COLO668 (cell line): ENCODE data around the gene BCAT1.
"Not testable (repeated sequence)": the region's sequence is repeated elsewhere in the genome, so short reads cannot be mapped to it uniquely, and the experiment has no call there.

ENCODE experiments used
- DNase-seq: peaks from one replicate; lab custom pipeline; 2025; ENCODE audit not compliant: unreplicated experiment; lab: John Stamatoyannopoulos, UW

The BCAT1 gene

DNA sequence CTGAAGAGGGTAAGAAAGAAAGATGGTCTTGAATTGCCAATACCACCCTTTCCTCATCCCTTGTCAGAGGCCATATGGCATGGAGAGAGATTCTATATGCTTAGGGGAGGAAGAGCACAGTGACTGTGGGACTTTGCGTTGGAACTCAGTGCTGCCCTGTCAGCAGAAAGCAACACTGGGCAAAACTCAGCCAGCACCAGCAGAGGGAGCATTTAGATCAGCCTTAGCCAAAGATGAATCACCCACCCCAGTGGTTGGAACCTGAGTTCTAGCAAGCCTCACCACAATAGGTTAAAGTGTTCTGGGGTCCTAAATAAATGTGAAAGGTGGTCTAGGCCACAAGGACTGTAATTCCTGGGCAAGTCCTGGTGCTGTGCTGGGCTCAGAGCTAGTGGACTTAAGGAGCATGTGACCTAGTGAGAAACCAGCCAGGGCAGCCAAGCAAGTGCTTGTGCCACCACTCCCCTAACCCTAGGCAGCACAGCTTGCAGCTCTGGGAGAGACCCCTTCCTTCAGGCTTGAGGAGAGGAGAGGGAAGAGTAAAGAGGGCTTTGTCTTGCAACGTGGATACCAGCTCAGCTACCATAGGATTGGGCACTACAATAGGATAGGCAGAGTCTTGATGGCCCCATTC, 11.4 kb upstream of the BCAT1 start:
- no peak for DNase-seq

DNA sequence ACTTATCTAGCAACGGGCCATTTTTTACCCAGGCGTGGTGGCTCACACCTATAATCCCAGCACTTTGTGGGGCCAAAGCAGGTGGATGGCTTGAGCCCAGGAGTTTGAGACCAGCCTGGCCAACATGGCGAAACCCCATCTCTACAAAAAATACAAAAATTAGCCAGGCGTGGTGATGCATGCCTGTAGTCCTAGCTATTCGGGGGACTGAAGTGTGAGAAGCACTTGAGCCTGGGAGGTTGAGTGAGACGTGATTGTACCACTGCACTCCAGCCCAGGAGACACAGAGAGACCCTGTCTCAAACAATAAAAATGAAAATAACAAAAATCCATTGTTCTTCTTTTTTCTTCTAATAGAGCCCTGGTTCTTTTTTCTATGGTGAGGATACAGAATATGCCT, 7.5 kb upstream of the BCAT1 start:
- DNase-seq: not testable (repeated sequence)

DNA sequence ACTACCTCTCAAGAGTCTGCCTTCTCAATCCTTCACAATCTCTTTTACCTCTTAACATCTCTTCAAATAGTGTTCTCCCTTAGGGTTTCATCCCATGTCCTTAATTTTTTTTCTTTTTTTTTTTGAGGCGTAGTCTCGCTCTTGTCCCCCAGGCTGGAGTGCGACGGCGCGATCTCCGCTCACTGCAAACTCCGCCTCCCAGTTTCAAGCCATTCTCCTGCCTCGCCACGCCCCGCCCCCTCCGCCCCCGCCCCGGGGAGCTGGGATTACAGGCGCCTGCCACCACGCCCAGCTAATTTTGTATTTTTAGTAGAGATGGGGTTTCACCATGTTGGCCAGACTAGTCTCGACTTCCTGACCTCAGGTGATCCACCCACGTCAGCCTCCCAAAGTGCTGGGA, 7.0 kb upstream of the BCAT1 start:
- no peak for DNase-seq

DNA sequence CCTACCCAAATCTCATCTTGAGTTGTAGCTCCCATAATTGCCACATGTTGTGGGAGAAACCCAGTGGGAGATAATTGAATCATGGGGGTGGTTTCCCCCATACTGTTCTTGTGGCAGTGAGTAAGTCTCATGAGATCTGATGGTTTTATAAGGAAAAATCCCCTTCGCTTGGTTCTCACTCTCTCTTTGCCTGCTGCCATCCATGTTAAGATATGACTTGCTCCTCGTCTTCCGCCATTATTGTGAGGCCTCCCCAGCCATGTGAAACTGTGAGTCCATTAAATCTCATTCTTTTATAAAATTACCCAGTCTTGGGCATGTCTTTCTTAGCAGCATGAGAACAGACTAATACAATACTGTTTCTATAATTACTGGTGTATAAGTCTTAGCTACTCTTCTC, 6.5 kb upstream of the BCAT1 start:
- no peak for DNase-seq

DNA sequence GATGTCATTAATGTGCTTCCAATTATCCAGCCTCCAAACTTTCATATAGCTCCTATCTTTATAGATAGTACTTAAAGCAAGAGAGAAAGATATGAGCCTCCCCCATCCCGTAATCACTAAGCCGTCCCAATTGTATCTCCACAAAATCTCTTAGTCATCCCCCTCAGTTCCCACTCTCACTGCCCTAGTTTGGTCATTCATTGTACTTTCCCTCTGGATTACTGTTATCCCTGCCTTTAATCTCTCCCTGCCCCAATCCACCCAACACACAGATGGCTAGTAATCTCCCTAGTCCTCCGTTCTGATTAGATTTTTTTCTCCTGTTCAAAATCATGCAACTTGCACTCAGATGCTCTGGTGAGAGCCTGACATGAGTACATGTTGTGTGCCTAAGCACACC, 5.4 kb upstream of the BCAT1 start:
- no peak for DNase-seq

DNA sequence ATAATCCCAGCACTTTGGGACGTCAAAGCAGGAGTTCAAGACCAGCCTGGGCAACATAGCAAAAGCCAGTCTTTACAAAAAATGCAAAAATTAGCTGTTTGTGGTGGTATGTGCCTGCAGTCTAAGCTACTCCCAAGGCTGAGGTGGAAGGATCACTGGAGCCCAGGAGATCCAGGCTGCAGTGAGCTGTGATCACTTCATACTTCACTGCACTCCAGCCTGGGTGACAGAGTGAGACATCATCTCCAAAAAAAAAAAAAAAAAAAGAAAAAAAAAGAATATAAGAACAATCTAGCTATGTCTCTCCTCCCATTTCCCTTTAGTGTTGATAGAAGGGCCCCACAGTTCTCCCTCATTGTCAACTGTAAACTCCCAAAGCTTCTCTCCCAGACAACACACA, 3.5 kb upstream of the BCAT1 start:
- DNase-seq: no peak

DNA sequence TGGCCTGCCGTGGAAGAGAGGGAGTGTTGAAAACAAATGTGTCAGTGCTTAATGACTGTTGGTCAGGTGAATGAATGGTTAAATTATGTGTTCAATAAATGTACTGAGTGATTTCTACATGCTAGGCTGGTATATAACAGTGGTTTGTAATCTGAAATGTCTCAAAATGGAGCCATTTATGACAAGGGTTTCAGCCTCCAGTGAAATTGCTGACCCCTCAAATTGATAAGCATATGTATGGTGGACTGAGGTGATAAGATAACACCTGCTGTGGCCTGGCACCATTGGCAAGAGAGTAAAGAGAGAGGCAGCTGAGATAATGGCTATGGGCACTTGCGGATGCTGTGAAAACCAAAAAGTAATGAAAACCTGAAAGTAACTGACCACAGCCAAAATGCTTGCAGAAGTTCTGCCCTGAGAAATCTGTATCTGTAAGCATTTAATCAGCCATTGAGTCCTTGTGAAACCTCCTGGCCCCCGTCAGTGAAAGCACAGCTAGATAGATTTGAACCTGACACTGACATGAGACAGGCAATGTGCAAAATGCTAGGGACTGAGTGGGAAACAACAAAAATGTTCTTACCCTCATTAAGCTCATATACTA, 1.4 kb upstream of the BCAT1 start:
- no peak for DNase-seq

DNA sequence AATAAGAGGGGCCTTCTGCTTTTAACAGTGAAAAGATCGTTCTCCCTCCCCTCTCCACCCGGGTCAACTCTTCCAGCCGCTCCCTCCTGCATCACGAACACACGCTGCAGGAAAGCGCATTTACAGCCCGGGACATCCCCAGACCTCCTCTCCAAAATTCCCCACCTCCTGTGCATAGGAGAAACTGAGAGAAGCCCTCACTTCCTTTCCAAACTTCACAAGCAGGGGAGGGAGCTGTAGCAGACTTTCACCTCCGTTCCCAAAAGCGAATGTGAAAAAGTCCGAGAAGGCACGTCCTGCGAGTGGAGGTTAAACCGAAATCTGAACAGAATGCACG, 513 bp downstream of the BCAT1 start:
- no peak for DNase-seq

DNA sequence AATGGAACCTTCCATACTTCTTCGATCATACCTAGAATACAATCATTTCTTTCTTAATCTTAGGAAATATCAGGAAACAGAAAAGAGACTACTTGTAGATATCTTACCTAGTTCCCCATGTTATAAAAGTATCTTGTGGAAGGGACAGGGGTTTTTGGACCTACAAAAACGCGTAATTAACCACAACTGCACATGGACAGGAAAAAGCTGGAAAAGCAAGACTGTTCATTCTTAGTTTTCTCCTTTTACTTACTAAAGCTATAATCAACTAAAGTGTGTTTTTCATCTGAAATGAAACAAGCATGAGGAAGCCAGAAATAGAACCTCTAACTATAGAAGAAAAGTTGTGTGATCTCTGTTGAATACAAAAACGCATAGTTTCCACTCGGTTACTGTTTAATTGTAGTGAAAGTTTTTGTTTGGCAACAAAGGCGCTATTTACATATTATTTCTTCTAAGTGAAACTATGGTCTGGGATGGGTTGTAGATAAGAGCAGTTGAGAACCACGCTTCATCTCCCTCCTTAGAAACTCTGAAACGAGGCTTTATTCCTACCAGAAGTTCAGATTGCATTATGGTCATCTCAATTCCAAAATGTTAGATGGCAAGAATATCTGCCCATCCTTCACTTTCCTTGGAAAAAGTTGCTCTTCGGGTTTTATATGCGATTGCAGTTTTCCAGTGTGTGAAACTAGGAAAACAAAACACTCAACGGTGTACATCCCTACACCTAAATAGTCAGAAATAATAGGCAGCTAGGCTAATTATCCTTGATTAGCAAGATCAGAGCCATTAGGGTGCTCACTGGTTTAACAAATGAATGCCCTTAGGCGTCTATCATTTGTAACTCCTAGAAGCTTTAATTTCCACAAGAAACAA, 1.1 kb downstream of the BCAT1 start:
- DNase-seq: no peak

DNA sequence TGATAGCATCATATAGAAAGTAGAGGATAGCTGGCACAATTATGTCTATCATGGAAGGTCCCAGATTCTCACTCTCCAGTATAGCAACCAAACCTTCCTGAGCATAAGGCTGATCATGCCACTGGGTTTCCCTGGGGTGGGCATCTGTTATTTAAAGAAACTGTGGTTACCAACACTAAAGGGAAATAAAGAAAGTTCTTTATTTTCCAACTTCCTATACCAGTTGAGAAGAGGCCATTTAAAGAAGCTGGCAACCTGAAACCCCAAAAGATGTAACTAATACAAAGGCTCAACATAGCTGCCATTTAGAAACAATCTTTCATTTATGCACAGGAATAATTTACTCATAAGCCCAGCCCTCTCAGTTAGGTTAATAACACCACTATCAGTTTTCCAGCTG, 3.1 kb downstream of the BCAT1 start:
- no peak for DNase-seq

DNA sequence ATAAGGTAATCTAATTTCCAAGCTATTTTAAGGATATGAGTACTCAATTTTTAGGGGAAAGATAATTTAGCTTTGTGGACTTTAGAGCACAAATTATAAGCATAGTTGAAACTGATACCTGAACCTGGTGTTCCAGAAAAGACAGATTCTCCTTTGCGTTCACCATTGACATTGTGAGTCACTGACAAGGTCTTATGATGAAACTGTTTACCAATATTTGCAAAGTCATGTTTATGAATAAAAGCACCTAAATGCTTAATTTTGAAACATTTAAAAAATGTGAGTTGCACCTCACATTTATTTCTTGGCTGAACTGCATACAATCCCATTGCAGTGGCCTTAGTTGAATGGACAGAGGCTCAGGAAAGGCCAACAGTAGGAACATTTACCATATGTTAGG, 3.9 kb downstream of the BCAT1 start:
- no peak for DNase-seq

DNA sequence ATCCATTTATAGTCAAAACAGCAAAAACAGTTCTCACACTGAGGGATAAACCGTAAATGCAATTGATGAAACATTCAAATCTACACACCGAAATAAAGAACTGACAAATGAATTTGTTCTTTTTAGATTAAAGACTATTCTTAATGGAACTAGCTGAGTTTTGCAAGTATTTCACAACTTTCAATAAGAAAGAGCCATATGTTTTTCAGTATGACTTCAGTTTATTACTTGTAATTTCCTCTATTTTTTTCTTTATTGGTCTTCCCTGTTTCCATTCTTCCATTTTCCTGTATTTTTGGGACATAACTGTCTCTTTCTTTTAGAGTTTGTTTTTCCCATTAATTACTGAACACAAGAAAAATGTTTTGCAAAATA, 4.3 kb downstream of the BCAT1 start:
- no peak for DNase-seq

DNA sequence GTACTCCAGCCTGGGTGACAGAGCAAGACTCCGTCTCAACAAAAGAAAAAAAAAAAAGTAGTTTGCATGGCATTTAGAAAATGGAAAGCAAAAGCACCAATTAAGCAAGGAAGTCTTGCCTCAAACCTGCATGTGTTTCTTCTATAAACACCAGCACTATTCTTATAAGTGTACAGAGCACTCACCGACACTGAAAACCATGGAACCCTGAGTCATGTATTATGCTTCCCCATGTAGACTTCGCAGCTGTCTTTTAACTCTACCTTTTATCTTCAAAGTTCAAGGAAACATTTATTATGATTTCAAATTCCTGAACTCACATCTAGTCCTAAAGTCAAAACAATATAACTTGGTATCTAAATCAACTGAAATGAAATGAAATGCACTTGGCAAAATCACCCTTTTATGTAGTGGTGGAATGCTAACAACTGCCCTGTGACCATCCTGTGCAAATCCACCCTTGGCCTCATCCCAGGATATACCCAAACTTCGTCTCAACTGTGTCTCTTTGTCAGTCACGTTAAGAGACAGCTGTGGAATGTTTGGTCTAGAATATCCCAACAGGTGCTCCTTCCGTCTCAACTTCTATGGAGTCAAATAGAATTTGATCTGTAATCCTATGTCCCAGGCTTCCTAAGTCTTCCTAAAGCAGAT, 4.8 kb downstream of the BCAT1 start:
- no peak for DNase-seq

DNA sequence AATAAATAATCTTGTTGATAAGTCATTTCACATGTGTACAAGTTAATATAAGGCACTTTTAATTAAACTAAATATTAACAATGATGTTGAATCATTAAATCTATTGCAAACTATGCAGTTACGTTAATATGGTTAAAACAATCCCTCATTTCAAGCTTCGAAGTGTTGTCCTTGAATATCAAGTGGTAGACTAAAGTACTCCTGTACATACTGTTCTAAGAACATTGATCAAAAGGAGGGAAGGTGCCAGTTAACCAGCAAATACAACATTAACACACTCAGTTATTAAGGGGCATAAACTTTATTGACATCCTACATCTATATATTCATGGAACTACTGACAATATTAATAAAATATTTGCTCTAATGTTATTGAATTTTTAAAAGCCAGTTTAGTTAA, 8.7 kb downstream of the BCAT1 start:
- DNase-seq: no peak

DNA sequence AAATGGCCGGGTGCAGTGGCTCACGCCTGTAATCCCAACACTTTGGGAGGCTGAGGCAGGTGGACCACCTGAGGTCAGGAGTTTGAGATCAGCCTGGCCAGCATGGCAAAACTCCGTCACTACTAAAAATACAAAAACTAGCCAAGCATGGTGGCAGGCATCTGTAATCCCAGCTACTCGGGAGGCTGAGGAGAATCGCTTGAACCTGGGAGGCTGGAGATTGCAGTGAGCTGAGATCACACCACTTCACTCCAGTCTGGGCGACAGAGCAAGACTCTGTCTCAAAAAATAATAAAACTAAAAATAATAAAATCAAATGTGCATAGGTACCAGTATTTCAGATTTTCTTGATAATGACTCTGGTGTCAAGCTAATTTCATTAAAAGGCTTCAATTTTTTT, 9.3 kb downstream of the BCAT1 start:
- DNase-seq: not testable (repeated sequence)

DNA sequence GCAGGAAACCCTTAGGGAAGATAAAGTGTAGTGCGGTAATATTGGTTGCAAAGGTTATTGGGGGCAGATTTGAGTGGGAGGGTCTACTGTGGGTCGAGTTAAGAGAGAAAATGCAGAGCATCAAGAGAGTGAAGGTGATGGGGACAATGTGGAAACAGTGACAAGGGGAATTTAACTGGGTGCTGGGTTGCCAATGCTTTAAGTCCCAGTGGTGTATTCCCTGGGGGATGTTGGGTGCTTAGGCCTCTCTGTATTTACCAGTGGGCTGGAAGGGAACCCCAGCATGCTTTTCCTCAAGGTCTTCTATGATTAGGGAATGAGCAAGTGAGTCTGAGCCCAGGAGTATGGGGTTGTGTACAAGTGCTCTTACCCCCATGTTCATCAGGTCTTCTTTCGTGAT, 10.6 kb downstream of the BCAT1 start:
- no peak for DNase-seq

DNA sequence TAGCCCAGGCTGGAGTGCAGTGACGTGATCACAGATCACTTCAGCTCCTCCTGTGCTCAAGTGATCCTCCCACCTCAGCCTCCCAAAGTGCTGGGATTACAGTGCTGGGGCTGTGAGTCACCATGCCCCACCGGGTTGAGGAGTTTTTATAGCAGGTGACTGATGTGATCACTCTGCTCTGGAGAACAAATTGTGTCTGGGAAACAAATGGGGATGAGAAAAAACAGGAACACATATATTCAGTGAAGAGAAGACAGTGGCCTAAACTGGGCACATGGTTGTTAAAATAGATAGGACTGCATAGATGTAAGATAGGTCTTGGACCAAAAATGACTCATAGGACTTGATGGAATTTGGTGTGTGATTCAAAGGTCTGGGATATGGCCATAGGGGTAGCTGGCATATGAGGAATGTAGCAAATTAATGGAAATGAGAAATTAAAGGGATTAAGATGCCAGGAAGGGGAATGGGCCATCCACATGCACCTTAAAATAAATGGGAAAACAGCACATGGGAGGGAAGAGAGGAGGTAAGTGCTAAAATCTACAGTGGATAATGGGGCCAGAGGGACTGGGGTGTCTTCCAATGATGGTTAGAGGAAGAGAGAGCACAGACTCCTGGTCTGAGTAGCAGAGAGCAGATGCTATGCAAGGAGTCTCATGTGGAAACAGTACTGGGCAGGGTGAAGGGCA, 11.2 kb downstream of the BCAT1 start:
- no peak for DNase-seq

DNA sequence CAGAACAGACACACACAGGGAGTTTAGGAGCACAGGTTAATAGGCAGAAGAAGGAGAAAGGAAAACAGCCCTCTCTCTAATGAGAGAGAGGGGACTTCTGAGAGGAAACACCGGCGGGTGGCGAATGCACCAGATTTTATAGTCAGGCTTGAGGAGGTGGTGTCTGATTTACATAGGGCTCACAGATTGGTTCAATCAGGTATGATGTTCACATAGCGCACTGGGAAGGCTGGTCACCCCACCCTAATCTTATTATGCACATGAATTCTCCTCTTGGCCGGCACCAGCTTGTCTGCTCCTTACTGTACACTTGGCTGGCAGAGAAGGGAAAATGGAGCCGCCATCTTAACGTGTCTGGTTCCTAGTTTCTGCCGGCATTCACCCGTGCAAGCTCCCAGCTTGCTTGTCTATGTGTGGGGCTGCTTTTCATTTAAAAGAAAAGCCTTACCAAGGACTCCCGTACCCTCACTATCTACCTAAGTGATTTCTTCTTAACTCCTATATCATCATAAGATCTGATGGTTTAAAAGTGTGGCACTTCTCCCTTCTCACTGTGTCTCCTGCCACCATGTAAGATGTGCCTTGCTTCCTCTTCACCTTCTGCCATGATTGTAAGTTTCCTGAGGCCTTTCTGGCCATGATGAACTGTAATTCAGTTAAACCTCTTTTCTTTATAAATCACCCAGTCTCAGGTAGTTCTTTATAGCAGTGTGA, 15.1 kb downstream of the BCAT1 start:
- DNase-seq: no peak

DNA sequence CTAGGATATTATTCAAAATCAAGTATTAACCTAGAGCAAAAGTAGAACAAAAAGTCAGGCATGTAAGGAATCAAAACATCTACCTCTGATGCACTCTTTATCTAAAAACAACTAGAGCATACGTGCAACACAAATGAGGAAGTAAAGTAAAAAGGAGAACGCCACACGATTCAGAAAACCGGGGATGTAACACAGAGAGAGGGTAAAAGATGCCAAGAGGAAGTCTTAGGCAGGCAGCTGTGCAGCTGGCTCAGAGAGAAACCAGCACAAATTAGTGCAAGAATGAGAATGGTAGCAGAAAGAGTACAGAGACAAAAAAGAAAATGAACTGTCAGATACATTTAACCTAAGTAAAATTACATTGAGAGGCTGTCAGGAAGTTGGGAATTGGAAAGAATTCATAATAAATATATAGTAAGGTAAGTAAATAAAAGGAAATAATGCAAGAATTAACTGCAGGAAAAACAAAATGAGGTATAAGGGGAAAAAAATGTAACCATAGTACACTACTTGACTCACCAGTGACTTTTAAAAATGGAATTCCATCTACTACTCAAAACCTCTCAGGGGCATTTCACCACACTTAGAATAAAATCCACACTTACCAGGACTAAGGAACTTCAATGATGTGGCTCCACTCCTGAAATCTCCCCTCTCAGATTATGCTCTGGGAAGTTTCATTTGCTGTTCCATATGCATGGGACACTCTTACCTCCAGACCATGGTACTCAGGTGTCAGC, 17.1 kb downstream of the BCAT1 start:
- DNase-seq: no peak

DNA sequence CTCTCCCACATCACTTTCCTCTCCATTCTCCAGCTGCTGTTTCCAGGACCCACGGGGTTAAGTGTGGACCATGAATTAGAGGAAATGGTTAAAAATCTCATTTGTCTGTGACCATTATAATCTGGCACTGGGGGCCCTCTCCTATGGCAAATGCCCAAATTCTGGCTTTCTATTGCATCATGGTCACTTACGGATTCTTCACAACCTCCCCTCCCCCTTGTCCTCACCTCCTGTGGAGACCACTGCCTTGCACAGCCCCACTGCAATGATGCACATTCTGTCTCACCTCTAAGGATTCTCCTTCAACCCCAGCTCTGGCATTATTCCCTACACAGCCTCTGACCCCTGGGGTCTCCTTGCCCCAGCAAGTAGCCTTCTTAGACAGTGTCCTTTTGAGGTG, 18.9 kb downstream of the BCAT1 start:
- no peak for DNase-seq
